ENCODE measurements around the gene DDRGK1.

DNA sequence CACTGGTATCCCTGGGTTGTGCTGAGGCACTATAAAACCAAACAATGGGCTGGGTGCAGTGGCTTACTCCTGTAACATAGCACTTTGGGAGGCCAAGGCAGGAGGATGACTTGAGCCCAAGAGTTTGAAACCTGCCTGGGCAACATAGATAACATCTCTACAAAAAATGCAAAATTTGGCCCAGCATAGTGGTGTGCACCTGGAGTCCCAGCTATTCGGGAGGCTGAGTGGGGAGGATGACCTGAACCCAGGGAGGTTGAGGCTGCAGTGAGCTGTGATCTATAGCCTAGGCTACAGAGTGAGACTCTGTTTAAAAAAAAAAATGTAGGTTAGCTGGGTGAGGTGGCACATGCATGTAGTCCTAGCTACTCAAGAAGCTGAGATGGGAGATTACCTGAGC, 42.2 kb upstream of the DDRGK1 start:
- TF ChIP-seq CTCF (IDR thresholded peaks at IDR 0.05; ENCODE audit: low read length): no peak
- TF ChIP-seq EZH2 (optimal IDR thresholded peaks at IDR 0.05; ENCODE audit: low read depth, low read length): no peak

All from MM.1S (cell line).